Common myeloid progenitor, CD34-positive (primary cell): ENCODE results near the gene CRTAP.

Experiments
- CTCF ChIA-PET: fragments of 350-600 bp; sonication (Branson Sonifier 250); formaldehyde crosslinking; loops from one replicate; lab custom pipeline; 2021; ENCODE audit warnings: antibody characterized with exemption; lab: Charles Lee
- POLR2A ChIA-PET: fragments of 350-600 bp; sonication (Branson Sonifier 250); formaldehyde crosslinking; loops from one replicate; lab custom pipeline; 2021; ENCODE audit warnings: antibody characterized with exemption; lab: Charles Lee
- DNase-seq, 3 donors: peaks; one replicate each; pipeline versions ENCODE4 v3.0.0 to v3.0.0-alpha.2; 2013
- H3K27ac ChIP-seq, 2 experiments: 1 replicate in 1 of 2; 2 replicates in 1 of 2; pipeline ENCODE4 v1.7.0; 2013; ENCODE audit warnings: inconsistent platforms in 2 of 2, low read length in 2 of 2, mild to moderate bottlenecking in 2 of 2, low read depth in 1 of 2, moderate library complexity in 1 of 2; ENCODE audit not compliant: severe bottlenecking in 2 of 2, insufficient read depth in 1 of 2, poor library complexity in 1 of 2
- H3K27me3 ChIP-seq, 5 experiments: replicated peaks in 2 of 5; 1 replicate in 3 of 5; 2 replicates in 2 of 5; pipeline versions ENCODE4 v1.6.1 to v1.7.0; 2013; ENCODE audit warnings: low read length in 4 of 5, mild to moderate bottlenecking in 2 of 5, moderate library complexity in 2 of 5, inconsistent platforms in 1 of 5; ENCODE audit not compliant: insufficient read depth in 5 of 5, control insufficient read depth in 4 of 5
- H3K36me3 ChIP-seq, 4 experiments: 1 replicate in 2 of 4; 2 replicates in 2 of 4; pipeline versions ENCODE4 v1.6.1 to v1.7.0; 2013; ENCODE audit warnings: low read length in 3 of 4, control low read depth in 1 of 4, mild to moderate bottlenecking in 1 of 4; ENCODE audit not compliant: control insufficient read depth in 4 of 4, insufficient read depth in 4 of 4
- H3K4me1 ChIP-seq, 4 experiments: 1 replicate in 3 of 4; 2 replicates in 1 of 4; pipeline versions ENCODE4 v1.6.1 to v1.7.1; 2013; ENCODE audit warnings: low read length in 3 of 4, mild to moderate bottlenecking in 3 of 4, control low read depth in 1 of 4, inconsistent platforms in 1 of 4, moderate library complexity in 1 of 4; ENCODE audit not compliant: control insufficient read depth in 4 of 4, insufficient read depth in 4 of 4; ENCODE audit errors: control extremely low read depth in 1 of 4
- H3K4me3 ChIP-seq, 7 experiments: 1 replicate in 4 of 7; 2 replicates in 3 of 7; pipeline versions ENCODE4 v1.5.1 to v1.7.0; 2013; ENCODE audit warnings: mild to moderate bottlenecking in 7 of 7, low read length in 6 of 7, moderate library complexity in 6 of 7, inconsistent platforms in 2 of 7, low read depth in 2 of 7, control low read depth in 1 of 7; ENCODE audit not compliant: insufficient read depth in 4 of 7, control insufficient read depth in 1 of 7; ENCODE audit errors: extremely low read depth in 1 of 7
- H3K9me3 ChIP-seq, 5 experiments: 1 replicate in 4 of 5; 2 replicates in 1 of 5; pipeline versions ENCODE4 v1.6.1 to v1.7.1; 2013; ENCODE audit warnings: low read length in 4 of 5, mild to moderate bottlenecking in 2 of 5, inconsistent platforms in 1 of 5, low read depth in 1 of 5, moderate library complexity in 1 of 5; ENCODE audit not compliant: control insufficient read depth in 4 of 5, insufficient read depth in 2 of 5; ENCODE audit errors: control extremely low read depth in 1 of 5
- WGBS: methylation state at CpG from one replicate; pipeline ENCODE4 v1.1.5; 2013; ENCODE audit not compliant: insufficient coverage; 5-methylcytosine and 5-hydroxymethylcytosine counted together

CRTAP gene

GRCh38 chr3:33088691-33089090 lies 25.1 kb upstream of the CRTAP start:
- POLR2A ChIA-PET: no interaction called here
- Histone ChIP-seq H3K4me3 (no peak overlapping the region), H3K9me3 (peaks cover 0 to 2% (median 0%) of the 10 kb centered on the region in 5 experiments), H3K4me1 (peaks cover 0 to 3% (median under 1%) of the 10 kb centered on the region in 4 experiments), H3K27me3 (no peaks in the 10 kb centered on the region), H3K36me3 (peaks cover 8 to 42% (median 24%) of the 10 kb centered on the region in 4 experiments), H3K27ac (no peak overlapping the region)
- DNase-seq: no peak
- CTCF ChIA-PET: interaction anchor here (2.1 kb wide), 1 partner anchor 14 kb away, joined by 12 read pairs; no protein-coding TSS in a partner anchor

- H3K27me3 ChIP-seq: no peaks in the 10 kb centered on the region
- CTCF ChIA-PET: interaction anchor here (1.1 to 2.1 kb wide), 2 partner anchors 15 to 19 kb away, joined by 3 to 12 read pairs; no protein-coding TSS in a partner anchor
- no peak overlapping the region for H3K4me3 ChIP-seq
- peaks cover 0 to 2% (median 0%) of the 10 kb centered on the region in 5 experiments for H3K9me3 ChIP-seq
- peaks cover 0 to 3% (median under 1%) of the 10 kb centered on the region in 4 experiments for H3K4me1 ChIP-seq
- peak in 2 of 3 donors; percentile 45 to 49 for DNase-seq
- no peak overlapping the region for H3K27ac ChIP-seq
- POLR2A ChIA-PET: no interaction called here
- H3K36me3 ChIP-seq: peaks cover 8 to 42% (median 28%) of the 10 kb centered on the region in 4 experiments
- WGBS: no CpG with 5 or more reads among the region's 3 CpGs
These were observed 24.3 kb upstream of the CRTAP start for GRCh38 chr3:33089515-33089914.

- peaks cover 8 to 42% (median 28%) of the 10 kb centered on the region in 4 experiments for H3K36me3 ChIP-seq
- DNase-seq: no peak
- H3K27ac ChIP-seq: no peak overlapping the region
- H3K4me3 ChIP-seq: no peak overlapping the region
- POLR2A ChIA-PET: no interaction called here
- peaks cover 2 to 12% (median 9%) of the 10 kb centered on the region in 4 experiments for H3K4me1 ChIP-seq
- H3K27me3 ChIP-seq: no peaks in the 10 kb centered on the region
- H3K9me3 ChIP-seq: peaks cover 0 to 2% (median 0%) of the 10 kb centered on the region in 5 experiments
- WGBS: 92% methylated on average over 6 of the region's 6 CpGs
- CTCF ChIA-PET: interaction anchor here (0.9 kb wide), 1 partner anchor 378 kb away, joined by 5 read pairs; no protein-coding TSS in a partner anchor
These were observed 22.1 kb upstream of the CRTAP start for GRCh38 chr3:33091746-33092145.

- Histone ChIP-seq H3K9me3 (peaks cover 0 to 2% (median 0%) of the 10 kb centered on the region in 5 experiments), H3K36me3 (peaks cover 8 to 42% (median 28%) of the 10 kb centered on the region in 4 experiments), H3K4me1 (peaks cover 2 to 15% (median 14%) of the 10 kb centered on the region in 4 experiments), H3K4me3 (no peak overlapping the region), H3K27ac (no peak overlapping the region), H3K27me3 (no peaks in the 10 kb centered on the region)
- CTCF ChIA-PET: no interaction called here
- WGBS: 96% methylated on average over 8 of the region's 9 CpGs
- DNase-seq: no peak
- POLR2A ChIA-PET: no interaction called here
These were observed 21.1 kb upstream of the CRTAP start for GRCh38 chr3:33092496-33093254.

- Histone ChIP-seq H3K4me1 (peaks cover 2 to 23% (median 14%) of the 10 kb centered on the region in 4 experiments), H3K27ac (no peak overlapping the region), H3K27me3 (no peaks in the 10 kb centered on the region), H3K36me3 (peaks cover 5 to 42% (median 28%) of the 10 kb centered on the region in 4 experiments), H3K4me3 (no peak overlapping the region), H3K9me3 (peaks cover 0 to under 1% (median 0%) of the 10 kb centered on the region in 5 experiments)
- ChIA-PET POLR2A (no interaction called here), CTCF (interaction anchor here (1.3 kb wide), 1 partner anchor 10 kb away, joined by 5 read pairs; no protein-coding TSS in a partner anchor)
- WGBS: 99% methylated on average over 11 of the region's 11 CpGs
- no peak for DNase-seq
These were observed 20.0 kb upstream of the CRTAP start for GRCh38 chr3:33093847-33094246.

GRCh38 chr3:33095436-33095835 lies 18.4 kb upstream of the CRTAP start:
- H3K27ac ChIP-seq: no peak overlapping the region

More at GRCh38 chr3:33095436-33095835, 18.4 kb upstream of the CRTAP start:
- H3K36me3 ChIP-seq: peaks cover 5 to 38% (median 24%) of the 10 kb centered on the region in 4 experiments
- peaks cover 0 to 23% (median 14%) of the 10 kb centered on the region in 4 experiments for H3K4me1 ChIP-seq
- DNase-seq: no peak
- no peaks in the 10 kb centered on the region for H3K9me3 ChIP-seq
- 100% methylated on average over 2 of the region's 2 CpGs for WGBS
- H3K4me3 ChIP-seq: peak overlapping the region in 5 of 7 experiments; percentile 93 to 96 (median 94)
- no peaks in the 10 kb centered on the region for H3K27me3 ChIP-seq
- POLR2A ChIA-PET: interaction anchor here (0.6 to 0.9 kb wide), 3 partner anchors 19 to 336 kb away, joined by 3 to 4 read pairs (median 3); partner anchors contain the start of gene CRTAP
- CTCF ChIA-PET: interaction anchor here (1.1 to 1.7 kb wide), 3 partner anchors 12 to 21 kb away, joined by 3 to 5 read pairs (median 4); no protein-coding TSS in a partner anchor
